ENCODE data around the gene TM4SF4.

Gene TM4SF4

GRCh38 chr3:149489060-149489690 is 14.7 kb downstream of the TM4SF4 start:
- Histone ChIP-seq H3K4me3 (ENCODE audit: low read length, poor library complexity, severe bottlenecking) (no peak overlapping the region), H3K36me3 (ENCODE audit: insufficient read depth, low read length) (no peaks in the 10 kb centered on the region), H4K20me1 (ENCODE audit: insufficient read depth, low read length, poor library complexity, severe bottlenecking) (no peaks in the 10 kb centered on the region), H3K4me2 (ENCODE audit: low read depth, low read length, poor library complexity, severe bottlenecking) (no peak overlapping the region), H3K4me1 (ENCODE audit: insufficient read depth, low read length, poor library complexity, severe bottlenecking) (no peaks in the 10 kb centered on the region), H3K9me2 (replicated peaks; ENCODE audit: low read depth, low read length) (no peaks in the 10 kb centered on the region), H3F3A (ENCODE audit: low read depth) (no peaks in the 10 kb centered on the region), H3K9ac (ENCODE audit: low read depth, low read length, poor library complexity, severe bottlenecking) (no peak overlapping the region), H3K79me2 (ENCODE audit: insufficient read depth, low read length) (no peaks in the 10 kb centered on the region), H3K9me3 (ENCODE audit: insufficient read depth, low read depth, low read length) (no peaks in the 10 kb centered on the region), H2AFZ (ENCODE audit: low read length) (no peak overlapping the region), H3K27me3 (ENCODE audit: insufficient read depth, low read length, poor library complexity, severe bottlenecking) (no peaks in the 10 kb centered on the region)
- TF ChIP-seq, protein P1, sequence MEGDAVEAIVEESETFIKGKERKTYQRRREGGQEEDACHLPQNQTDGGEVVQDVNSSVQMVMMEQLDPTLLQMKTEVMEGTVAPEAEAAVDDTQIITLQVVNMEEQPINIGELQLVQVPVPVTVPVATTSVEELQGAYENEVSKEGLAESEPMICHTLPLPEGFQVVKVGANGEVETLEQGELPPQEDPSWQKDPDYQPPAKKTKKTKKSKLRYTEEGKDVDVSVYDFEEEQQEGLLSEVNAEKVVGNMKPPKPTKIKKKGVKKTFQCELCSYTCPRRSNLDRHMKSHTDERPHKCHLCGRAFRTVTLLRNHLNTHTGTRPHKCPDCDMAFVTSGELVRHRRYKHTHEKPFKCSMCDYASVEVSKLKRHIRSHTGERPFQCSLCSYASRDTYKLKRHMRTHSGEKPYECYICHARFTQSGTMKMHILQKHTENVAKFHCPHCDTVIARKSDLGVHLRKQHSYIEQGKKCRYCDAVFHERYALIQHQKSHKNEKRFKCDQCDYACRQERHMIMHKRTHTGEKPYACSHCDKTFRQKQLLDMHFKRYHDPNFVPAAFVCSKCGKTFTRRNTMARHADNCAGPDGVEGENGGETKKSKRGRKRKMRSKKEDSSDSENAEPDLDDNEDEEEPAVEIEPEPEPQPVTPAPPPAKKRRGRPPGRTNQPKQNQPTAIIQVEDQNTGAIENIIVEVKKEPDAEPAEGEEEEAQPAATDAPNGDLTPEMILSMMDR (conservative IDR thresholded peaks at IDR 0.05; ENCODE audit: low read length): peak; percentile 77
- TF ChIP-seq EZH2phosphoT487 (IDR thresholded peaks at IDR 0.05; ENCODE audit: borderline replicate concordance): no peak

DNA sequence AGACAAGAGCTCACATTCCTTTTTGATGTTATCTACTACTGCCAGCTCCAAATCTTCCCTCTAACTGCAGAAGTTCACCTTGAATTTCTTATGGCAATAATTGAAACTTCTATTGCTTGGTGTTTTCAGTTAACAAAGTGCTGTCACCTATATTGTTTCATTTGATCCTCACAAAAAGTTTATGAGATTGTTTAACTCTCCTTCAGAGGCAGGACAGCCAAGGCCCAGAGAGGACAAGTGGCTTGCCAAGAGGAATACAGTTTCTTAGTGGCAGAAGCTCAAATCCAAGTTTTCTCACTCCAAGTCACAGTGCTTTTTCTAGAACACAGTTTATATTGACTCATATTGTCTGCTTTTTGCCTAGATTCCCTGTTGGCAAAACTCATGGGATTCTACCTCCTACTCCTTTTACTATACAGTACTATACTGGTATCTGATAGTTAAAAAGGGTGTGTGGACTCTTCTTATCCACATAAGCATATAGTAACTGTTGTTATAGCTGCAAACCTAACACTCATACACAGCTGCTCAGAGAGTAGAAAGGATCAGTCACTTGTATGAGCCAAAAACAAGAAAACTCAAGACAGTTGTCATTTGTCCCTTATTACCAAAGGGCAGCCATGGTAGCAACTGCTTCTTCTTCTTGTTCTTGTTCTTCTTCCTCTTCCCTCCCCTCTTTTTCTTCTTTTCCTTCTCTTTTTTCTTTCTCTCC is 15.9 kb downstream of the TM4SF4 start:
- TF ChIP-seq, protein P1 (conservative IDR thresholded peaks at IDR 0.05; ENCODE audit: low read length): no peak
- no peak for TF ChIP-seq EZH2phosphoT487 (IDR thresholded peaks at IDR 0.05; ENCODE audit: borderline replicate concordance)
- H3K9me3 ChIP-seq (ENCODE audit: insufficient read depth, low read depth, low read length): no peaks in the 10 kb centered on the region
- no peaks in the 10 kb centered on the region for H3K4me1 ChIP-seq (ENCODE audit: insufficient read depth, low read length, poor library complexity, severe bottlenecking)

GRCh38 chr3:149493315-149494021 is 19.0 kb downstream of the TM4SF4 start:
- Histone ChIP-seq H2AFZ (ENCODE audit: low read length) (peak overlapping the region; percentile 42; the same call in 1 of the 2 replicates), H3K4me1 (ENCODE audit: insufficient read depth, low read length, poor library complexity, severe bottlenecking) (no peaks in the 10 kb centered on the region), H3K36me3 (ENCODE audit: insufficient read depth, low read length) (no peaks in the 10 kb centered on the region), H3K4me3 (ENCODE audit: low read length, poor library complexity, severe bottlenecking) (no peak overlapping the region), H4K20me1 (ENCODE audit: insufficient read depth, low read length, poor library complexity, severe bottlenecking) (no peaks in the 10 kb centered on the region), H3K79me2 (ENCODE audit: insufficient read depth, low read length) (no peaks in the 10 kb centered on the region), H3K4me2 (ENCODE audit: low read depth, low read length, poor library complexity, severe bottlenecking) (no peak overlapping the region), H3K9me2 (replicated peaks; ENCODE audit: low read depth, low read length) (no peaks in the 10 kb centered on the region), H3F3A (ENCODE audit: low read depth) (no peaks in the 10 kb centered on the region), H3K9ac (ENCODE audit: low read depth, low read length, poor library complexity, severe bottlenecking) (no peak overlapping the region), H3K27me3 (ENCODE audit: insufficient read depth, low read length, poor library complexity, severe bottlenecking) (no peaks in the 10 kb centered on the region), H3K9me3 (ENCODE audit: insufficient read depth, low read depth, low read length) (no peaks in the 10 kb centered on the region)
- TF ChIP-seq, protein P1 (conservative IDR thresholded peaks at IDR 0.05; ENCODE audit: low read length): no peak
- no peak for TF ChIP-seq EZH2phosphoT487 (IDR thresholded peaks at IDR 0.05; ENCODE audit: borderline replicate concordance)

More for the DNA sequence above, 15.9 kb downstream of the TM4SF4 start:
- H3K4me3 ChIP-seq (ENCODE audit: low read length, poor library complexity, severe bottlenecking): no peak overlapping the region
- no peaks in the 10 kb centered on the region for H3F3A ChIP-seq (ENCODE audit: low read depth)
- H3K79me2 ChIP-seq (ENCODE audit: insufficient read depth, low read length): no peaks in the 10 kb centered on the region
- H2AFZ ChIP-seq (ENCODE audit: low read length): no peak overlapping the region
- no peaks in the 10 kb centered on the region for H3K9me2 ChIP-seq (replicated peaks; ENCODE audit: low read depth, low read length)
- no peaks in the 10 kb centered on the region for H3K36me3 ChIP-seq (ENCODE audit: insufficient read depth, low read length)
- H3K9ac ChIP-seq (ENCODE audit: low read depth, low read length, poor library complexity, severe bottlenecking): no peak overlapping the region
- no peaks in the 10 kb centered on the region for H3K27me3 ChIP-seq (ENCODE audit: insufficient read depth, low read length, poor library complexity, severe bottlenecking)
- no peak overlapping the region for H3K4me2 ChIP-seq (ENCODE audit: low read depth, low read length, poor library complexity, severe bottlenecking)
- no peaks in the 10 kb centered on the region for H4K20me1 ChIP-seq (ENCODE audit: insufficient read depth, low read length, poor library complexity, severe bottlenecking)

All from Loucy (cell line).